ENCODE data around the gene FAM83C. TPM values are rescaled to one million over a fixed set of nuclear protein-coding genes. Genes with fewer than 3 reads are reported as not detected.

The FAM83C gene
- total RNA-seq, 4 donors from 2014 or later: not detected

GRCh38 chr20:35281506-35282101 is 10.6 kb downstream of the FAM83C start:
- H3K36me3 ChIP-seq: peaks cover 11 to 43% (median 31%) of the 10 kb centered on the region in 4 donors
- intact Hi-C loops (cut with DNase I): no loop called here
- WGBS: 95% methylated on average over 10 of the region's 10 CpGs
- H3K27ac ChIP-seq (replicated peaks in 1 of 4): no peak overlapping the region
- H3K27me3 ChIP-seq: no peaks in the 10 kb centered on the region
- H3K4me3 ChIP-seq: no peak overlapping the region
- TF ChIP-seq POLR2AphosphoS5 (IDR thresholded peaks at IDR 0.05) (no peak), CTCF (IDR thresholded peaks at IDR 0.05) (no peak), POLR2A (IDR thresholded peaks at IDR 0.05; ENCODE audit: low read depth) (no peak), EP300 (IDR thresholded peaks at IDR 0.05) (no peak)
- no peaks in the 10 kb centered on the region for H3K9me3 ChIP-seq
- no peak for DNase-seq (ENCODE audit: extremely low spot score)
- H3K4me1 ChIP-seq: peaks cover 24 to 46% (median 44%) of the 10 kb centered on the region in 4 donors

GRCh38 chr20:35280523-35280922 is 11.7 kb downstream of the FAM83C start:
- TF ChIP-seq POLR2A (IDR thresholded peaks at IDR 0.05; ENCODE audit: low read depth): no peak
- TF ChIP-seq POLR2AphosphoS5 (IDR thresholded peaks at IDR 0.05): no peak
- no peak for TF ChIP-seq EP300 (IDR thresholded peaks at IDR 0.05)
- no peak for TF ChIP-seq CTCF (IDR thresholded peaks at IDR 0.05)
- Histone ChIP-seq H3K9me3 (no peaks in the 10 kb centered on the region), H3K4me1 (peaks cover 33 to 56% (median 55%) of the 10 kb centered on the region in 4 donors), H3K27ac (replicated peaks in 1 of 4) (no peak overlapping the region), H3K4me3 (no peak overlapping the region), H3K36me3 (peaks cover 11 to 51% (median 37%) of the 10 kb centered on the region in 4 donors), H3K27me3 (no peaks in the 10 kb centered on the region)
- 96% methylated on average over 4 of the region's 6 CpGs for WGBS
- intact Hi-C loops (cut with DNase I): no loop called here
- DNase-seq (ENCODE audit: extremely low spot score): no peak

GRCh38 chr20:35279533-35280174 is 12.6 kb downstream of the FAM83C start:
- no peak overlapping the region for H3K4me3 ChIP-seq
- TF ChIP-seq EP300 (IDR thresholded peaks at IDR 0.05) (no peak), POLR2AphosphoS5 (IDR thresholded peaks at IDR 0.05) (no peak), CTCF (IDR thresholded peaks at IDR 0.05) (no peak), POLR2A (IDR thresholded peaks at IDR 0.05; ENCODE audit: low read depth) (no peak)
- no peaks in the 10 kb centered on the region for H3K27me3 ChIP-seq
- H3K9me3 ChIP-seq: no peaks in the 10 kb centered on the region
- H3K27ac ChIP-seq (replicated peaks in 1 of 4): peak overlapping the region in 2 of 4 donors; percentile 95 to 100
- intact Hi-C loops (cut with DNase I): no loop called here
- 93% methylated on average over 7 of the region's 7 CpGs for WGBS
- peaks cover 11 to 55% (median 44%) of the 10 kb centered on the region in 4 donors for H3K36me3 ChIP-seq
- no peak for DNase-seq (ENCODE audit: extremely low spot score)
- H3K4me1 ChIP-seq: peaks cover 29 to 57% (median 54%) of the 10 kb centered on the region in 4 donors

- intact Hi-C loops (cut with DNase I): no loop called here
- TF ChIP-seq POLR2AphosphoS5 (IDR thresholded peaks at IDR 0.05): no peak
- no peak for TF ChIP-seq CTCF (IDR thresholded peaks at IDR 0.05)
- TF ChIP-seq POLR2A (IDR thresholded peaks at IDR 0.05; ENCODE audit: low read depth): no peak
- TF ChIP-seq EP300 (IDR thresholded peaks at IDR 0.05): no peak
- H3K27ac ChIP-seq (replicated peaks in 1 of 4): peak overlapping the region; percentile 95 to 100 (median 99)
- no peaks in the 10 kb centered on the region for H3K27me3 ChIP-seq
- no peaks in the 10 kb centered on the region for H3K9me3 ChIP-seq
- DNase-seq (ENCODE audit: extremely low spot score): no peak
- H3K36me3 ChIP-seq: peaks cover 11 to 58% (median 49%) of the 10 kb centered on the region in 4 donors
- WGBS: 97% methylated on average over 5 of the region's 5 CpGs
- H3K4me1 ChIP-seq: peaks cover 29 to 61% (median 53%) of the 10 kb centered on the region in 4 donors
- H3K4me3 ChIP-seq: no peak overlapping the region
Measured at GRCh38 chr20:35279040-35279439, 13.2 kb downstream of the FAM83C start.
